ENCODE data around the gene PGAP1. TPM values are rescaled to one million over a fixed set of nuclear protein-coding genes. Genes with fewer than 3 reads are reported as not detected.

Gene PGAP1
- total RNA-seq, 1 experiment from 2014 or later = 6.5 TPM

DNA sequence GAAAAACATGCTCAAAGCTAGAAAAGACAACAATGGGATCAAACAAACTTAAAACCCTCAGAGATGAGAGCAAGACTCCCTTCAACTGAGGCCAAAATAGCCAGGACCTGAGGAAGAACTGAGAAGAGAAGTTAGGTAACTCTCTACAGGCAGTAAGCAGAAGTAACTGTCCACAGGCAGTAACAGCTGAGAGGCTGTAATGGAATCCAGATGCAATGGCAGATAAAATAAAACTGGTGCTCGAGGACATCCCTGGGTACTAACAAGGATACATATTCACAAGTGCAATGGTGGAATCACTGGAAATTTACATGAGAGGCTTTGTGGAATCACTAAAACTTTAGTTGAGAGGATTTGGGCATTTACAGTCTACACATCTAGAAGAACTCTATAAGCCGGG is 86.9 kb downstream of the PGAP1 start:
- Histone ChIP-seq H2AFZ (no peak overlapping the region), H3K9me3 (ENCODE audit: insufficient read depth, low read depth) (no peaks in the 10 kb centered on the region), H3K27ac (no peak overlapping the region), H3K4me1 (replicated peaks; ENCODE audit: insufficient read depth) (peaks cover 16% of the 10 kb centered on the region), H3K4me2 (no peak overlapping the region), H3K9me2 (ENCODE audit: insufficient read depth) (no peaks in the 10 kb centered on the region), H3K27me3 (ENCODE audit: insufficient read depth, low read depth) (no peaks in the 10 kb centered on the region), H3K79me2 (ENCODE audit: low read depth) (no peaks in the 10 kb centered on the region), H3K36me3 (ENCODE audit: low read depth) (no peaks in the 10 kb centered on the region), H4K20me1 (ENCODE audit: insufficient read depth) (no peaks in the 10 kb centered on the region), H3K4me3 (no peak overlapping the region), H3F3A (ENCODE audit: insufficient read depth, low read depth) (peaks cover 5% of the 10 kb centered on the region; the same call in 1 of the 2 replicates)
- no TSS peak for BruUV-seq (replicated peaks)
- intact Hi-C loops (cut with micrococcal nuclease; ENCODE audit: unreplicated experiment) = no loop called here
- no peak for DNase-seq
- ChIA-PET POLR2A (ENCODE audit: unreplicated experiment) (no interaction called here), CTCF (no interaction called here)
- TF ChIP-seq, protein P1, sequence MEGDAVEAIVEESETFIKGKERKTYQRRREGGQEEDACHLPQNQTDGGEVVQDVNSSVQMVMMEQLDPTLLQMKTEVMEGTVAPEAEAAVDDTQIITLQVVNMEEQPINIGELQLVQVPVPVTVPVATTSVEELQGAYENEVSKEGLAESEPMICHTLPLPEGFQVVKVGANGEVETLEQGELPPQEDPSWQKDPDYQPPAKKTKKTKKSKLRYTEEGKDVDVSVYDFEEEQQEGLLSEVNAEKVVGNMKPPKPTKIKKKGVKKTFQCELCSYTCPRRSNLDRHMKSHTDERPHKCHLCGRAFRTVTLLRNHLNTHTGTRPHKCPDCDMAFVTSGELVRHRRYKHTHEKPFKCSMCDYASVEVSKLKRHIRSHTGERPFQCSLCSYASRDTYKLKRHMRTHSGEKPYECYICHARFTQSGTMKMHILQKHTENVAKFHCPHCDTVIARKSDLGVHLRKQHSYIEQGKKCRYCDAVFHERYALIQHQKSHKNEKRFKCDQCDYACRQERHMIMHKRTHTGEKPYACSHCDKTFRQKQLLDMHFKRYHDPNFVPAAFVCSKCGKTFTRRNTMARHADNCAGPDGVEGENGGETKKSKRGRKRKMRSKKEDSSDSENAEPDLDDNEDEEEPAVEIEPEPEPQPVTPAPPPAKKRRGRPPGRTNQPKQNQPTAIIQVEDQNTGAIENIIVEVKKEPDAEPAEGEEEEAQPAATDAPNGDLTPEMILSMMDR (conservative IDR thresholded peaks at IDR 0.05) = no peak
- TF ChIP-seq EZH2 (IDR thresholded peaks at IDR 0.05; ENCODE audit: low read depth) = no peak

DNA sequence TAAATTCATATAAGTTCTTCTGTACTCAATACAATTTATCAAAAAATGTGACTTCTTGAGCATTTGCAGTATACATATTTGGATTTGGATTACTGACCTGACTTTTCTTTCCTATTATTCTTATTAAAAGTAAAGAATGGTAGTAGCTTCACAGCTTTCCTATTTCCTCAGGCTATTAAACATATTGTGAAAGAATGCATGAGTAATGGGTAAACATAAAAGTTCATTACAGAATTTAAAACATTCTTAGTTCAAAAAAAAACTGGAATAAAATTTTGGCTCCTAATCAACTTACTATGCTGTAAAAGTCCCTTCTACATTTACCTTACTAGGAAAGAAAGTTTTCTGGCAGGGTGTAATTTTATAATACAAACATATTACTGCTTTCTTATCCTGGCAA is 90.1 kb downstream of the PGAP1 start:
- Histone ChIP-seq H3F3A (ENCODE audit: insufficient read depth, low read depth) (peaks cover 5% of the 10 kb centered on the region; the same call in 1 of the 2 replicates), H3K36me3 (ENCODE audit: low read depth) (no peaks in the 10 kb centered on the region), H3K4me2 (peak overlapping the region; percentile 49), H3K9me3 (ENCODE audit: insufficient read depth, low read depth) (no peaks in the 10 kb centered on the region), H3K9me2 (ENCODE audit: insufficient read depth) (no peaks in the 10 kb centered on the region), H3K79me2 (ENCODE audit: low read depth) (no peaks in the 10 kb centered on the region), H2AFZ (no peak overlapping the region), H4K20me1 (ENCODE audit: insufficient read depth) (no peaks in the 10 kb centered on the region), H3K27me3 (ENCODE audit: insufficient read depth, low read depth) (no peaks in the 10 kb centered on the region), H3K4me3 (no peak overlapping the region), H3K4me1 (replicated peaks; ENCODE audit: insufficient read depth) (peaks cover 16% of the 10 kb centered on the region), H3K27ac (peak overlapping the region; percentile 49; the same call in 1 of the 2 replicates)
- CTCF ChIA-PET = no interaction called here
- intact Hi-C loops (cut with micrococcal nuclease; ENCODE audit: unreplicated experiment) = no loop called here
- POLR2A ChIA-PET (ENCODE audit: unreplicated experiment) = no interaction called here
- no peak for TF ChIP-seq EZH2 (IDR thresholded peaks at IDR 0.05; ENCODE audit: low read depth)
- TF ChIP-seq, protein P1 (conservative IDR thresholded peaks at IDR 0.05) = no peak
- peak in 1 of 2 experiments; percentile 67 for DNase-seq
- BruUV-seq (replicated peaks) = no TSS peak

DNA sequence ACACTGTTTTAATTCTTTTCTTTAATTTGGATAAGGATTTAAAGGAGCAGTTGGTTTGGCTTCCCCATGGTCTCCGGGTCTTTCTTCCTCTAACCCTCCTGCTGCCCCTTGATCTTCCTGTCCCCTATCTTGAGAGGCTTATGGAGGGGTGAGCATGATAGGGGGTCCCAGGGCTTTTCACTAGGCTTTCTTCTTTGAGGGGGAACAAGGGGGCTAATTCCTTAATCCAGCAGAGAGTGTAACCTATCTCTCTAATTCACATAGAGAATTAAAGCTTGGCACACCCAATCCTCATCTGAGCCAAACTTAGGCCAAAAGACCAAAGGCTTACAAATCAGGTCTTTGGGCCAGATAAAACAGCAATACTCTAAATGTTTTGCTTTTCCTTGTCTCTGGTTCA is 95.8 kb downstream of the PGAP1 start:
- Histone ChIP-seq H3K27ac (no peak overlapping the region), H3F3A (ENCODE audit: insufficient read depth, low read depth) (no peaks in the 10 kb centered on the region), H3K27me3 (ENCODE audit: insufficient read depth, low read depth) (no peaks in the 10 kb centered on the region)

More for the DNA sequence above, 95.8 kb downstream of the PGAP1 start:
- H3K79me2 ChIP-seq (ENCODE audit: low read depth) = no peaks in the 10 kb centered on the region
- no peak overlapping the region for H3K4me3 ChIP-seq
- H2AFZ ChIP-seq = no peak overlapping the region
- ChIA-PET CTCF (no interaction called here), POLR2A (ENCODE audit: unreplicated experiment) (no interaction called here)
- H3K9me2 ChIP-seq (ENCODE audit: insufficient read depth) = no peaks in the 10 kb centered on the region
- BruUV-seq (replicated peaks) = no TSS peak
- no peaks in the 10 kb centered on the region for H3K9me3 ChIP-seq (ENCODE audit: insufficient read depth, low read depth)
- TF ChIP-seq EZH2 (IDR thresholded peaks at IDR 0.05; ENCODE audit: low read depth) = no peak
- TF ChIP-seq, protein P1 (conservative IDR thresholded peaks at IDR 0.05) = no peak
- H3K4me2 ChIP-seq = no peak overlapping the region
- no peaks in the 10 kb centered on the region for H3K36me3 ChIP-seq (ENCODE audit: low read depth)
- no peak for DNase-seq
- no peaks in the 10 kb centered on the region for H4K20me1 ChIP-seq (ENCODE audit: insufficient read depth)
- intact Hi-C loops (cut with micrococcal nuclease; ENCODE audit: unreplicated experiment) = no loop called here
- peaks cover under 1% of the 10 kb centered on the region for H3K4me1 ChIP-seq (replicated peaks; ENCODE audit: insufficient read depth)
